HUDEP-2 (cell line): ENCODE measurements around the gene RPS6KB2.
A peak's percentile ranks its signal among the peaks of the same experiment; 100 is the strongest.

Experiments
- DNase-seq, 76 experiments: peaks; one replicate each; lab custom pipeline; 2025; ENCODE audit not compliant: unreplicated experiment in 76 of 76; lab: John Stamatoyannopoulos, UW

Gene RPS6KB2

GRCh38 chr11:67439321-67440228 lies 11.3 kb downstream of the RPS6KB2 start:
- peak in 36 of 76 experiments; percentile 4 to 56 (median 28) for DNase-seq

GRCh38 chr11:67440229-67441097 lies 12.2 kb downstream of the RPS6KB2 start:
- DNase-seq: no peak

- peak in 1 of 76 experiments; percentile 10 for DNase-seq
Observed at GRCh38 chr11:67441098-67441563, 12.8 kb downstream of the RPS6KB2 start.

- no peak for DNase-seq
Observed at GRCh38 chr11:67441731-67442351, 13.5 kb downstream of the RPS6KB2 start.

GRCh38 chr11:67442504-67443404 lies 14.5 kb downstream of the RPS6KB2 start:
- no peak for DNase-seq

- no peak for DNase-seq
Observed at GRCh38 chr11:67445515-67445914, 17.2 kb downstream of the RPS6KB2 start.

GRCh38 chr11:67448220-67448609 lies 19.9 kb downstream of the RPS6KB2 start:
- no peak for DNase-seq

GRCh38 chr11:67449116-67449844 lies 21.0 kb downstream of the RPS6KB2 start:
- no peak for DNase-seq

- no peak for DNase-seq
Observed at GRCh38 chr11:67450796-67451657, 22.7 kb downstream of the RPS6KB2 start.

- DNase-seq: no peak
Observed at GRCh38 chr11:67451658-67451976, 23.3 kb downstream of the RPS6KB2 start.

GRCh38 chr11:67452141-67452952 lies 24.1 kb downstream of the RPS6KB2 start, which contains the start of gene GPR152:
Gene GPR152, minus strand, starts transcription at chr11:67452729. Its CDS starts 5 bp downstream, at chr11:67452724.
- no peak for DNase-seq

GRCh38 chr11:67453816-67454732 lies 25.8 kb downstream of the RPS6KB2 start:
- no peak for DNase-seq

GRCh38 chr11:67455054-67455453 lies 26.8 kb downstream of the RPS6KB2 start, which contains the start of gene CABP4:
Gene CABP4, plus strand, starts transcription at chr11:67455354. Its CDS starts 70 bp downstream, at chr11:67455424.
- DNase-seq: no peak

GRCh38 chr11:67456068-67456705 lies 27.9 kb downstream of the RPS6KB2 start:
- no peak for DNase-seq

- DNase-seq: no peak
Observed at GRCh38 chr11:67457453-67457852, 29.2 kb downstream of the RPS6KB2 start.

GRCh38 chr11:67458266-67458665 lies 30.0 kb downstream of the RPS6KB2 start:
- DNase-seq: no peak
